OCI-LY3 (cell line): Measurements from ENCODE around the gene STMN3.

ENCODE experiments used
- H2AFZ ChIP-seq: fragments of 200-600, 300-600 bp; shearing (Covaris generic); 2 replicates; pipeline ENCODE4 v1.6.0; 2014; ENCODE audit warnings: antibody characterized with exemption, low read depth, low read length
- H3K27ac ChIP-seq: fragments of 200-600, 300-600 bp; sonication (generic); 2 replicates; pipeline ENCODE4 v1.5.1; 2014; ENCODE audit warnings: mild to moderate bottlenecking, low read length, moderate library complexity, mixed read lengths
- H3K27me3 ChIP-seq: fragments of 200-600, 300-600 bp; sonication (generic); 2 replicates; pipeline ENCODE4 v1.6.1; 2014; ENCODE audit warnings: low read depth, low read length, mixed read lengths
- H3K36me3 ChIP-seq: fragments of 200-600, 300-600 bp; sonication (generic); replicated peaks from 2 replicates; pipeline ENCODE3; 2014; ENCODE audit warnings: low read depth, low read length, mixed read lengths
- H3K4me1 ChIP-seq: fragments of 300-600, 200-600 bp; sonication (generic); 2 replicates; pipeline ENCODE4 v1.6.1; 2014; ENCODE audit warnings: low read length, mixed read lengths
- H3K4me2 ChIP-seq: fragments of 200-600, 300-600 bp; sonication (generic); 2 replicates; pipeline ENCODE4 v1.6.1; 2014; ENCODE audit warnings: low read length, mixed read lengths
- H3K4me3 ChIP-seq: fragments of 300-600, 200-600 bp; sonication (generic); 2 replicates; pipeline ENCODE4 v1.5.1; 2014; ENCODE audit warnings: antibody characterized with exemption, mild to moderate bottlenecking, low read length, moderate library complexity
- H3K79me2 ChIP-seq: fragments of 300-600, 200-600 bp; shearing (Covaris generic); 2 replicates; pipeline ENCODE4 v1.6.1; 2014; ENCODE audit warnings: mild to moderate bottlenecking, low read length, mixed read lengths
- H3K9ac ChIP-seq: fragments of 300-600, 200-600 bp; shearing (Covaris generic); 2 replicates; pipeline ENCODE4 v1.6.0; 2014; ENCODE audit warnings: mild to moderate bottlenecking, low read length, moderate library complexity
- H3K9me3 ChIP-seq: fragments of 200-600, 300-600 bp; shearing (Covaris generic); 2 replicates; pipeline ENCODE4 v1.6.1; 2014; ENCODE audit warnings: low read length, mixed read lengths; ENCODE audit not compliant: insufficient read depth
- H4K20me1 ChIP-seq: fragments of 200-600, 300-600 bp; sonication (generic); 2 replicates; pipeline ENCODE4 v1.6.1; 2016; ENCODE audit warnings: low read length, mixed read lengths; ENCODE audit not compliant: insufficient read depth
- EZH2phosphoT487 ChIP-seq: fragments of 200-600 bp; shearing (Covaris generic); IDR thresholded peaks from 2 replicates; pipeline ENCODE4 v1.6.1; 2018; ENCODE audit warnings: antibody characterized with exemption, mixed run types, low read depth
- TF ChIP-seq, protein P1 (sequence below): fragments of 200-600, 300-600 bp; sonication (generic); IDR thresholded peaks from 2 replicates; pipeline ENCODE4 v1.5.1; 2014; ENCODE audit warnings: antibody characterized with exemption, low read length, low read depth

STMN3 gene

GRCh38 chr20:63686492-63687321, 33.5 kb upstream of the STMN3 start:
- Histone ChIP-seq H3K4me2 (no peak overlapping the region), H3K36me3 (no peaks in the 10 kb centered on the region), H3K27me3 (no peaks in the 10 kb centered on the region), H2AFZ (no peak overlapping the region), H3K4me3 (no peak overlapping the region), H3K9me3 (no peaks in the 10 kb centered on the region), H3K9ac (no peak overlapping the region), H3K4me1 (no peaks in the 10 kb centered on the region), H4K20me1 (no peaks in the 10 kb centered on the region), H3K27ac (no peak overlapping the region), H3K79me2 (no peaks in the 10 kb centered on the region)
- no peak for TF ChIP-seq EZH2phosphoT487
- TF ChIP-seq, protein P1, sequence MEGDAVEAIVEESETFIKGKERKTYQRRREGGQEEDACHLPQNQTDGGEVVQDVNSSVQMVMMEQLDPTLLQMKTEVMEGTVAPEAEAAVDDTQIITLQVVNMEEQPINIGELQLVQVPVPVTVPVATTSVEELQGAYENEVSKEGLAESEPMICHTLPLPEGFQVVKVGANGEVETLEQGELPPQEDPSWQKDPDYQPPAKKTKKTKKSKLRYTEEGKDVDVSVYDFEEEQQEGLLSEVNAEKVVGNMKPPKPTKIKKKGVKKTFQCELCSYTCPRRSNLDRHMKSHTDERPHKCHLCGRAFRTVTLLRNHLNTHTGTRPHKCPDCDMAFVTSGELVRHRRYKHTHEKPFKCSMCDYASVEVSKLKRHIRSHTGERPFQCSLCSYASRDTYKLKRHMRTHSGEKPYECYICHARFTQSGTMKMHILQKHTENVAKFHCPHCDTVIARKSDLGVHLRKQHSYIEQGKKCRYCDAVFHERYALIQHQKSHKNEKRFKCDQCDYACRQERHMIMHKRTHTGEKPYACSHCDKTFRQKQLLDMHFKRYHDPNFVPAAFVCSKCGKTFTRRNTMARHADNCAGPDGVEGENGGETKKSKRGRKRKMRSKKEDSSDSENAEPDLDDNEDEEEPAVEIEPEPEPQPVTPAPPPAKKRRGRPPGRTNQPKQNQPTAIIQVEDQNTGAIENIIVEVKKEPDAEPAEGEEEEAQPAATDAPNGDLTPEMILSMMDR = no peak

- Histone ChIP-seq H3K4me1 (no peaks in the 10 kb centered on the region), H3K27me3 (no peaks in the 10 kb centered on the region), H3K36me3 (no peaks in the 10 kb centered on the region), H4K20me1 (no peaks in the 10 kb centered on the region), H3K9ac (no peak overlapping the region), H3K9me3 (no peaks in the 10 kb centered on the region), H3K27ac (no peak overlapping the region), H3K4me2 (no peak overlapping the region), H3K4me3 (no peak overlapping the region), H2AFZ (no peak overlapping the region), H3K79me2 (no peaks in the 10 kb centered on the region)
- TF ChIP-seq, protein P1 = no peak
- TF ChIP-seq EZH2phosphoT487 = no peak
These were observed 32.9 kb upstream of the STMN3 start for GRCh38 chr20:63686094-63686491.

- Histone ChIP-seq H4K20me1 (no peaks in the 10 kb centered on the region), H3K4me1 (no peaks in the 10 kb centered on the region), H3K36me3 (no peaks in the 10 kb centered on the region), H3K27me3 (no peaks in the 10 kb centered on the region), H2AFZ (no peak overlapping the region), H3K4me2 (no peak overlapping the region), H3K27ac (no peak overlapping the region), H3K79me2 (no peaks in the 10 kb centered on the region), H3K4me3 (no peak overlapping the region), H3K9ac (no peak overlapping the region), H3K9me3 (no peaks in the 10 kb centered on the region)
- no peak for TF ChIP-seq EZH2phosphoT487
- TF ChIP-seq, protein P1 = no peak
These were observed 32.2 kb upstream of the STMN3 start for GRCh38 chr20:63685269-63686026.
